Activated CD4-positive, alpha-beta T cell treated with anti-CD3 and anti-CD28 coated beads, Interleukin-2, amount 10 ng/mL, durations not matched to agents 7 days and 5 days (primary cell): ENCODE data around the gene CEP112. TPM values are rescaled to one million over a fixed set of nuclear protein-coding genes. Genes with fewer than 3 reads are reported as not detected.

Experiments
- CTCF ChIA-PET: fragments of 350-600 bp; sonication (Branson Sonifier 250); formaldehyde crosslinking; loops from one replicate; lab custom pipeline; 2021; ENCODE audit warnings: antibody characterized with exemption; lab: Charles Lee
- POLR2A ChIA-PET: fragments of 350-600 bp; sonication (Branson Sonifier 250); formaldehyde crosslinking; loops from one replicate; lab custom pipeline; 2021; ENCODE audit warnings: antibody characterized with exemption; lab: Charles Lee
- DNase-seq: peaks from one replicate; pipeline ENCODE4 v3.0.0-alpha.2; 2020
- H3K27ac Mint-ChIP-seq: one replicate; pipeline ENCODE4 v1.8.0; 2021; ENCODE audit warnings: mild to moderate bottlenecking, moderate library complexity, mixed read lengths
- H3K27me3 Mint-ChIP-seq: one replicate; pipeline ENCODE4 v1.8.0; 2021; ENCODE audit warnings: mixed read lengths
- H3K36me3 Mint-ChIP-seq: one replicate; pipeline ENCODE4 v1.8.0; 2021; ENCODE audit warnings: low read depth, mixed read lengths
- H3K4me1 Mint-ChIP-seq: one replicate; pipeline ENCODE4 v1.8.0; 2021; ENCODE audit warnings: mixed read lengths
- H3K4me3 Mint-ChIP-seq: one replicate; pipeline ENCODE4 v1.8.0; 2021; ENCODE audit warnings: mild to moderate bottlenecking, moderate library complexity, mixed read lengths
- H3K9me3 Mint-ChIP-seq: one replicate; pipeline ENCODE4 v1.8.0; 2021; ENCODE audit warnings: mixed read lengths
- total RNA-seq, 2 experiments: library from RNA; stranded (reverse); gene quantifications; one replicate each; pipeline ENCODE4 v1.2.3, GENCODE V29; 2021

CEP112 gene
- total RNA-seq, 2 experiments from 2014 or later, result 4.0 to 4.2 TPM

DNA sequence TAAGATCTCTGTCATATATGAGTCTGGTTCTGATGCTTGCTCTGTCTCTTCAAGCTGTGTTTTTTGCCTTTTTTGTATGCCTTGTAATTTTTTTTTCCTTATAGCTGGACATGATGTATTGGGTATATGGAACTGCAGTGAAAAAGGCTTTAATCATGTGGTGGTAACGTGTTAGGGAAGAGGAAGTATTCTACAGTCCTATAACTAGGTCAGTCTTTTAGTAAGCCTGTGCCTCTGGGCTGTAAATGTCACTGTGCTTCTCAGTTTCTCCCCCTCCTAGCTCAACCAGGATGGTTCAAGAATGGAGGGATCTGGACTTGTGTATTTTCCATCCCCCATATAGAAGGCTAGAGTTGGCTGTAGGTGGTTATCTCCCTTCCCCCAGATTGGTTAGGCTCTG, 428.1 kb downstream of the CEP112 start:
- Mint-ChIP-seq H3K4me3 (no peak overlapping the region), H3K4me1 (no peaks in the 10 kb centered on the region), H3K36me3 (no peaks in the 10 kb centered on the region), H3K27ac (no peak overlapping the region), H3K27me3 (peaks cover 6% of the 10 kb centered on the region), H3K9me3 (peaks cover 3% of the 10 kb centered on the region)
- ChIA-PET CTCF (interaction anchor here (0.6 kb wide), 1 partner anchor 237 kb away, joined by 4 read pairs; no protein-coding TSS in a partner anchor), POLR2A (interaction anchor here (0.7 kb wide), 1 partner anchor 177 kb away, joined by 4 read pairs; no protein-coding TSS in a partner anchor)
- DNase-seq, result no peak

DNA sequence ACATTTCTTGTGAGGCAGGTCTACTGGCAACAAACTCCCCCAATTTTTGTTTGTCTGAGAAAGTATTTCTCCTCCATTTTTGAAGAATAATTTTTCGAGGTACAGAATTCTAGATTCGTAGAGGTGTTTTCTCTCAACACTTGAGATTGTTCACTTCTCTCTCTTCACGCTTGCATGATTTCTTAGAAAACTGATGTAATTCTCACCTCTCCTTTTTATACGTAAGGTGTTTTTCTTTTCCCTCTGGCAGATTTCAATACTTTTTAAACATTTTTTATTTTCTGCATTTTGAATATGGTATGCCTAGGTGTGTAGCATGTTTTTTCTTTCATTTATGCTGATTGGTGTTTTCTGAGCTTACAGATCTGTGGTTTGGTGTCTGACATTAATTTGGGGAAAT, 429.0 kb downstream of the CEP112 start:
- H3K27me3 Mint-ChIP-seq, result peaks cover 3% of the 10 kb centered on the region
- H3K36me3 Mint-ChIP-seq, result no peaks in the 10 kb centered on the region
- peaks cover 3% of the 10 kb centered on the region for H3K9me3 Mint-ChIP-seq
- DNase-seq, result no peak
- no peak overlapping the region for H3K27ac Mint-ChIP-seq
- POLR2A ChIA-PET, result interaction anchor here (0.7 kb wide), 1 partner anchor 177 kb away, joined by 4 read pairs; no protein-coding TSS in a partner anchor
- H3K4me1 Mint-ChIP-seq, result no peaks in the 10 kb centered on the region
- CTCF ChIA-PET, result interaction anchor here (0.5 to 0.6 kb wide), 2 partner anchors 236 to 389 kb away, joined by 3 to 4 read pairs; no protein-coding TSS in a partner anchor
- H3K4me3 Mint-ChIP-seq, result no peak overlapping the region

DNA sequence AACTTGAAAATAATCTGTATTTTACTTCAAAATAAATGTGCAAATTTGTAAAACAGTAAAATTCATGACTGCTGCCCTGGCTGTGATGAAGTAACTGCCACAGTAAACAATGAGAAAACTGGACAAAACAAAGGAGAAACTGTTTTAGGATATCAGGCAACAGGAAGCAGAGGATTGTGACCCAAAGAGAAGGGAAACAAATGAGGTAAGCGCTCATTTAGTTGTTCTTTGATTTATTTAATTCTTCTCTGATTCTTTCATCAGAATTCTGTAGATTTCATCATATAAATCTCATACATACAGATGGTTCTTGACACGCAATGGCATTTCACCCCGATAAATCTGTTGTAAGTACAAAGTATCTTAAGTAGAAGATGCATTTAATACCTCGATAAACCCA, 432.4 kb downstream of the CEP112 start:
- no peak for DNase-seq
- no peaks in the 10 kb centered on the region for H3K4me1 Mint-ChIP-seq
- no peak overlapping the region for H3K4me3 Mint-ChIP-seq
- no peaks in the 10 kb centered on the region for H3K36me3 Mint-ChIP-seq
- peaks cover 7% of the 10 kb centered on the region for H3K9me3 Mint-ChIP-seq
- H3K27ac Mint-ChIP-seq, result no peak overlapping the region
- H3K27me3 Mint-ChIP-seq, result peaks cover 3% of the 10 kb centered on the region
- CTCF ChIA-PET, result no interaction called here
- POLR2A ChIA-PET, result no interaction called here

DNA sequence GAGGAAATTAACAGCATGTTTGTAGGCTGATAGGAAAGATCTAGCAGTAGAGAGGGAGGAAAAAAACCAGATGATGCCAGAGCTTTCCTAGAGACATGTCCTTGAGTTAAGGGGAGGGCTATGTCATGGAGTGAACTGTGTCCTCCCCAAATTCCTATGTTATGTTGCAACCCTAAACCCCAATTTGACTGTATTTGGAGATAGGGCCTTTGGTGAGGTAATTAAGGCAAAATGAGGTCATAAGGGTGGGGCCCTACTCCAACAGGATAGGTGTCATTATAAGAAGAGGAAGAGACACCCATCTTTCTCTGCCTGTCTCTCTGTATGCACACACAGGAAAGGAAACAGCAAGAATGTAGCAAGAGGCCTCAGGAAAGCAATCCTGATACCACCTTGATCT, 435.2 kb downstream of the CEP112 start:
- ChIA-PET POLR2A (no interaction called here), CTCF (no interaction called here)
- Mint-ChIP-seq H3K36me3 (no peaks in the 10 kb centered on the region), H3K27ac (no peak overlapping the region), H3K9me3 (peaks cover 4% of the 10 kb centered on the region), H3K4me1 (peaks cover 4% of the 10 kb centered on the region), H3K27me3 (no peaks in the 10 kb centered on the region), H3K4me3 (no peak overlapping the region)
- no peak for DNase-seq

DNA sequence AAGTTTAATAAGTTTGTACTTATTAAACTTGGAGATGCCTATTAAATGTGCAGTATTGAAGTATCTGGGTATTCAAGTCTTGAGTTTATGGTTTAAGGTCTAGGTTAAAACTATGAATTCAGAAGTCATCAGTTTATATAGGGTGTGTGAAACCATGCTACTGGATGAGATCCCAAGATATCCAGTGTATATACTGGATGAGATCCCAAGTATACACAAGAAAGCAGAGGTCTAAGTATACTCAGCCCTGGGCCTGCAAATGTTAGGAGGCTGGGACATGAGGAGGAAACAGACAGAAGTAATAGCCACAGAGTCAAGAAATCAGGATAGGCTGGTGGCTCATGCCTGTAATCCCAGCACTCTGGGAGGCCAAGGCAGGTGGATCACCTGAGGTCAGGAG, 436.1 kb downstream of the CEP112 start:
- H3K9me3 Mint-ChIP-seq, result peaks cover 4% of the 10 kb centered on the region
- POLR2A ChIA-PET, result no interaction called here
- peaks cover 12% of the 10 kb centered on the region for H3K4me1 Mint-ChIP-seq
- no peaks in the 10 kb centered on the region for H3K36me3 Mint-ChIP-seq
- CTCF ChIA-PET, result no interaction called here
- no peak overlapping the region for H3K4me3 Mint-ChIP-seq
- no peak for DNase-seq
- peaks cover 4% of the 10 kb centered on the region for H3K27me3 Mint-ChIP-seq
- H3K27ac Mint-ChIP-seq, result no peak overlapping the region

DNA sequence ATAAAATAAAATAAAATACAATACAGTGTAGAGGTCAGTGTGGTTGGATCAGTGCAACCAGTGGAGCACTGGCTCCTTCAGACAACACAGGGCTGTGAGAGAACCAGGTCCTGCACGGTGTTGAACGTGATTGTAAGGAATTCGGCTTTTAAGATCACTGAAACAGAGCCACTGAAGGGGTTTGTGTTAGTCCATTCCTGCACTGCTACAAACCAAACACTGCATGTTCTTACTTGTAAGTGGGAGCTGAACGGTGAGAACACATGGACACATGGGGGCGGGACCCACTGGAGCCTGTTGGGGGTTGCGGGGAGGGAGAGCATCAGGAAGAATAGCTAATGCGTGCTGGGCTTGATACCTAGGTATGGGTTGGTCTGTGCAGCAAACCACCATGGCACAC, 437.3 kb downstream of the CEP112 start:
- no peak for DNase-seq
- CTCF ChIA-PET, result interaction anchor here (1.2 kb wide), 1 partner anchor 20 kb away, joined by 3 read pairs; no protein-coding TSS in a partner anchor
- H3K4me1 Mint-ChIP-seq, result peaks cover 22% of the 10 kb centered on the region
- H3K36me3 Mint-ChIP-seq, result no peaks in the 10 kb centered on the region
- peaks cover 4% of the 10 kb centered on the region for H3K9me3 Mint-ChIP-seq
- H3K27me3 Mint-ChIP-seq, result peaks cover 4% of the 10 kb centered on the region
- H3K27ac Mint-ChIP-seq, result no peak overlapping the region
- H3K4me3 Mint-ChIP-seq, result no peak overlapping the region
- POLR2A ChIA-PET, result no interaction called here

DNA sequence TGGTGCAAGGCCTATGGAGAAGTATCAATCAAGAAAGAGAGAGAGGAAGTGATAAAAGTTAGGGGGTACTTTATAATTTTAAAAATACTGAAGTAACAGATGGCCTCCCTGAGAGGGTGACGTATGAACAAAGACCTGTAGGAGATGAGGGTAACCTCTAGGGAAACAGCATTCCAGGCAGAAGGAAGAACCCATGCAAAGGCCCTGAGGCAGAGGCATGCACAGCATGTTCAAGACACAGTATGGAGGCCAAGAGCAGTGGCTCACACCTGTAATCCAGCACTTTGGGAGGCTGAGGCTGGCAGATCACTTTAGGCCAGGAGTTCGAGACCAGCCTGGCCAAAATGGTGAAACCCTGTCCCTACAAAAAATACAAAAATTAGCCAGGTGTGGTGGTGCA, 437.9 kb downstream of the CEP112 start:
- Mint-ChIP-seq H3K9me3 (peaks cover 4% of the 10 kb centered on the region), H3K4me3 (no peak overlapping the region), H3K27ac (no peak overlapping the region), H3K27me3 (peaks cover 4% of the 10 kb centered on the region), H3K4me1 (peaks cover 22% of the 10 kb centered on the region), H3K36me3 (no peaks in the 10 kb centered on the region)
- POLR2A ChIA-PET, result no interaction called here
- no peak for DNase-seq
- CTCF ChIA-PET, result interaction anchor here (1.2 kb wide), 1 partner anchor 20 kb away, joined by 3 read pairs; no protein-coding TSS in a partner anchor

DNA sequence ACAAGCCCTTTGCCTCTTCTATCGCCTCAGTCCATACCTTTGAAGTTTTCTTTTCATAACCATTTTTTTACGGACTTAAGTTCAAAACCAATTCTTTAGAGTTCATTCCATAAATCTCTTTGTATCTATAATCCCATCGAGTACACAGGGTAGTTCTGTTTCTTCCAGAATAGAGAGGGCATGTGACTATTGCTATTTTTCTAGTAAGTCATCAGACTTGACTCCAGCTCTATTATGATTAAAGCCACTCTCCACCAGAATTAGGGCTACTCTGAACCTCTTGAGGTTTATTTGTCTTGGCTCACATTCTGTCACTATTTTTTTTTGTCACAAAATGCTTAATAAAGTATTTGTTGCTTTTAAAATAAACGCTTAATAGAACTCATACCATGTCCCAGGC, 438.6 kb downstream of the CEP112 start:
- Mint-ChIP-seq H3K9me3 (peaks cover 4% of the 10 kb centered on the region), H3K27ac (no peak overlapping the region), H3K4me1 (peaks cover 22% of the 10 kb centered on the region), H3K27me3 (peaks cover 5% of the 10 kb centered on the region), H3K4me3 (no peak overlapping the region), H3K36me3 (no peaks in the 10 kb centered on the region)
- ChIA-PET POLR2A (no interaction called here), CTCF (no interaction called here)
- DNase-seq, result no peak

DNA sequence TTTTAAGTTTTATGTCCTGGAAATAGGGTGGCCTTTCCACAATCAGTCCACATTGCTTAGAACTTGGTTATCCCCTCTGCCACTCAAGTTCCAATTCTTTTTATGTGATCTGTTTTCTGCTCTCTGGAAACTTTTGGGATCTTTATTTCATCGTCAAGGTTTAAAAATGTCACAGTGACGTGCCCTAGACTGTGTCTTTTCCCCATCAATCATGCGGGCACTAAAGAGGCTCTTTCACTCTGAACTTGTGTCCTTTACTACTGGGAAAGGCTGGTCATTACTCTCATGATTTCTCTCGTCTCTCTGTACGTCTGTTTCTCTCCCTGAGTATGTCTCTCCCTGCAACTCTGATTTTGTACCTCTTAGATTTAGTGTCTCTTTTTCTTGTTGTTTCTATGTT, 440.7 kb downstream of the CEP112 start:
- Mint-ChIP-seq H3K4me1 (peaks cover 22% of the 10 kb centered on the region), H3K4me3 (no peak overlapping the region), H3K27me3 (peaks cover 10% of the 10 kb centered on the region), H3K27ac (peak overlapping the region; percentile 0), H3K9me3 (peaks cover 4% of the 10 kb centered on the region), H3K36me3 (no peaks in the 10 kb centered on the region)
- ChIA-PET POLR2A (no interaction called here), CTCF (no interaction called here)
- DNase-seq, result no peak

DNA sequence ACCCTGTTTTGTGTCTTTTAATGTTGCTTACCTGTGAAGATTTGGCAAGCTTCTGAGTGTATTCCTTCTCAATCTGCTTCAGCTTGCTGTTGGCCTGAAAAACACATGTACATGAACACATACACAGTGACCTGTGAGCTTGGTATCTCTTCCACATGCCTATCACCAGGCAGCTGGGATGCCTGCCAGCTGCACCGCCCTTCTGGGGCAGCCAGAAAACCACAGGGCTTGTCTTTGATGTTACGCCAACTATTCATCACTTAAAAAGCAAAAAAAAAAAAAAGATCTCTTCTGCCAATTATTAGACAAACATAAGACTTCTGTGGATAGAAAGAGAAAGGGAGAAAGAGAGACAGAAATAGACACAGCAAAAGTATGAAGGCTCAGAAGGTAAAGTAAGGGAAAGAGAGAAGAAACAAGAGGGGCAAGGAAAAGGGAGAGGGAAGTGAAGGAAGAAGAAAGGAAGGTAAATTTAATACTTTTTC, 441.3 kb downstream of the CEP112 start:
- Mint-ChIP-seq H3K36me3 (no peaks in the 10 kb centered on the region), H3K4me1 (peaks cover 22% of the 10 kb centered on the region), H3K27ac (peak overlapping the region; percentile 10), H3K27me3 (peaks cover 10% of the 10 kb centered on the region), H3K9me3 (peaks cover 4% of the 10 kb centered on the region), H3K4me3 (no peak overlapping the region)
- ChIA-PET CTCF (no interaction called here), POLR2A (no interaction called here)
- peak; percentile 54 for DNase-seq

DNA sequence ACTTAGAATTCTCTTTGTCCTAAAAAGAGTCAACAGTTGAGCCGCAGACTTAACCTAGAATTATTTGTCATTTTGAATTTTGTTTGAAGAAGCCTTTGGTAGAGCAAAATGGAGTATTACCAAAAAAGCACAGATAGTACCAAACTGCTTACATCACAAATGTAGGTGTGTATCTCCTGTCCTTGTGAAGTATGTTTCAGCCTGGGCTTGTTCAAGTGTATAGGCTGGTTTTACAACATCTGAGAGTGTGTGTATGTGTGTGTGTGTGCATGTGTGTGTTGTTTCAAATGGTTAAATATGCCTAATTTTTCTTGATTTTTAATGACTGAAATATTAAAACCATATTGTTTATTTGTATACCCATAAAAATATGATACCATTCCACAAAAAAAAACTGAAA, 441.8 kb downstream of the CEP112 start:
- H3K36me3 Mint-ChIP-seq, result no peaks in the 10 kb centered on the region
- H3K4me3 Mint-ChIP-seq, result no peak overlapping the region
- peaks cover 10% of the 10 kb centered on the region for H3K27me3 Mint-ChIP-seq
- H3K9me3 Mint-ChIP-seq, result no peaks in the 10 kb centered on the region
- H3K4me1 Mint-ChIP-seq, result peaks cover 22% of the 10 kb centered on the region
- no peak for DNase-seq
- H3K27ac Mint-ChIP-seq, result no peak overlapping the region
- ChIA-PET CTCF (no interaction called here), POLR2A (no interaction called here)

DNA sequence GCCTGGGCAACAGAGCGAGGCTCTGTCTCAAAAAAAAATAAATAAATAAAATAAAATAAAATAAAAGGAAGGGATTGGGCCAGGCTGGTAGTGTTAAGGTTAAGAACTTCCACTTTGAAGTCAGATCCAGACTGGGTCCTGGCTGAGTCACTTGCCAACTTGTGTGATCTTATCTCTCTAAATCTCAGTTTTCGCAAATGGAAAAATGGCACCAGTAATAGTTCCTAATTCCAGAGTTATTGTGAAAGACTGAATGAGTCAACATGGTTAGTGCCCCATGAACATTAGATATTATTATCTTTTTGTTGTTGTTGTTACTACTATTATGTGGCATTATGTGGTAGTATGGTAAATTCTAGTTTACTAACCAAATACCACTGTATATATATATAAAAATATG, 442.5 kb downstream of the CEP112 start:
- ChIA-PET CTCF (interaction anchor here (1.6 kb wide), 1 partner anchor 17 kb away, joined by 3 read pairs; no protein-coding TSS in a partner anchor), POLR2A (no interaction called here)
- no peak for DNase-seq
- Mint-ChIP-seq H3K4me1 (peaks cover 22% of the 10 kb centered on the region), H3K9me3 (no peaks in the 10 kb centered on the region), H3K36me3 (no peaks in the 10 kb centered on the region), H3K27ac (no peak overlapping the region), H3K4me3 (no peak overlapping the region), H3K27me3 (peaks cover 10% of the 10 kb centered on the region)

DNA sequence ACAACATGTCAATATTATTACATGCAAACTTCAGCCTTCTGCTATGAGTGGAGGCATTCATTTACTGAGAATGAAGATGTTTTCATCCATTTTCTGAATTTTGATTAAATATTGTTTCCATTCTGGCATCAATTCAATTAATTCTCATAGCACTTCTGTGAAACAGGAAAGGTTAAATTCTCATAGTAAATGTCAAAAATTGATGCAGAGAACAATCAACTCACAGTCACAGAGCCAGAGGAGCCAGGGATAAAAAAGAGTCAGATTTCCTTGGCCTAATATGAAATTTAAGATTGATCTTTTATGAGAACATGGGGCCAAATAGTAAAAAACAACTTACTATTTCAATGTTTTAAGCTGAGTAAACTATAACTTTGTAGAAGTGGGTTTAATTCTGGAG, 446.7 kb downstream of the CEP112 start:
- Mint-ChIP-seq H3K9me3 (no peaks in the 10 kb centered on the region), H3K27ac (no peak overlapping the region), H3K4me1 (peaks cover 21% of the 10 kb centered on the region), H3K27me3 (peaks cover 6% of the 10 kb centered on the region), H3K4me3 (no peak overlapping the region), H3K36me3 (no peaks in the 10 kb centered on the region)
- DNase-seq, result no peak
- POLR2A ChIA-PET, result no interaction called here
- CTCF ChIA-PET, result no interaction called here

DNA sequence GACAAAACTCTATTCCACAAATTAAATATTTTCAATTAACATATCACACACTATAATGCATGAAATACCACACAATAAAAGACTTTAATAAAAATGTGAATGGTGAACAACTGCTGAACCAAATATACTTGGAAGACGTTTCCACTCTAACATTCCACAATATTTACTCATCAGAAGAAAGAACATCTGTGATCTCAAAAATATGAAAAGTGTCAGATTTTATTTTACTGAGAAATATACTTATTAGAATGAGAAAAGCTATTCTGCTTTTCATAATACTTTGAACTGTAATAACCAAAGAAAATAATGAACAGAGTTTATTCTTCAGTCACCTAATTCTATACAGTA, 448.7 kb downstream of the CEP112 start:
- Mint-ChIP-seq H3K27me3 (peaks cover 5% of the 10 kb centered on the region), H3K9me3 (no peaks in the 10 kb centered on the region), H3K27ac (no peak overlapping the region), H3K4me3 (no peak overlapping the region), H3K4me1 (peaks cover 17% of the 10 kb centered on the region), H3K36me3 (peaks cover 1% of the 10 kb centered on the region)
- POLR2A ChIA-PET, result interaction anchor here (0.7 kb wide), 1 partner anchor 254 kb away, joined by 4 read pairs; no protein-coding TSS in a partner anchor
- CTCF ChIA-PET, result no interaction called here
- no peak for DNase-seq
